ENCODE measurements around the gene SCGN.

- no peak for TF ChIP-seq EZH2 (IDR thresholded peaks at IDR 0.05; ENCODE audit: low read length)
- TF ChIP-seq, protein P1, sequence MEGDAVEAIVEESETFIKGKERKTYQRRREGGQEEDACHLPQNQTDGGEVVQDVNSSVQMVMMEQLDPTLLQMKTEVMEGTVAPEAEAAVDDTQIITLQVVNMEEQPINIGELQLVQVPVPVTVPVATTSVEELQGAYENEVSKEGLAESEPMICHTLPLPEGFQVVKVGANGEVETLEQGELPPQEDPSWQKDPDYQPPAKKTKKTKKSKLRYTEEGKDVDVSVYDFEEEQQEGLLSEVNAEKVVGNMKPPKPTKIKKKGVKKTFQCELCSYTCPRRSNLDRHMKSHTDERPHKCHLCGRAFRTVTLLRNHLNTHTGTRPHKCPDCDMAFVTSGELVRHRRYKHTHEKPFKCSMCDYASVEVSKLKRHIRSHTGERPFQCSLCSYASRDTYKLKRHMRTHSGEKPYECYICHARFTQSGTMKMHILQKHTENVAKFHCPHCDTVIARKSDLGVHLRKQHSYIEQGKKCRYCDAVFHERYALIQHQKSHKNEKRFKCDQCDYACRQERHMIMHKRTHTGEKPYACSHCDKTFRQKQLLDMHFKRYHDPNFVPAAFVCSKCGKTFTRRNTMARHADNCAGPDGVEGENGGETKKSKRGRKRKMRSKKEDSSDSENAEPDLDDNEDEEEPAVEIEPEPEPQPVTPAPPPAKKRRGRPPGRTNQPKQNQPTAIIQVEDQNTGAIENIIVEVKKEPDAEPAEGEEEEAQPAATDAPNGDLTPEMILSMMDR (optimal IDR thresholded peaks at IDR 0.05 in 1 of 3, IDR thresholded peaks at IDR 0.05 in 1 of 3, conservative IDR thresholded peaks at IDR 0.05 in 1 of 3; ENCODE audit: extremely low read depth in 1 of 3, insufficient read depth in 2 of 3, low read length in 3 of 3) = no peak
These were observed 93.8 kb downstream of the SCGN start for GRCh38 chr6:25745836-25746235.
